Measurements from ENCODE around the gene RBBP8NL.
A peak's percentile ranks its signal among the peaks of the same experiment; 100 is the strongest.

RBBP8NL gene

DNA sequence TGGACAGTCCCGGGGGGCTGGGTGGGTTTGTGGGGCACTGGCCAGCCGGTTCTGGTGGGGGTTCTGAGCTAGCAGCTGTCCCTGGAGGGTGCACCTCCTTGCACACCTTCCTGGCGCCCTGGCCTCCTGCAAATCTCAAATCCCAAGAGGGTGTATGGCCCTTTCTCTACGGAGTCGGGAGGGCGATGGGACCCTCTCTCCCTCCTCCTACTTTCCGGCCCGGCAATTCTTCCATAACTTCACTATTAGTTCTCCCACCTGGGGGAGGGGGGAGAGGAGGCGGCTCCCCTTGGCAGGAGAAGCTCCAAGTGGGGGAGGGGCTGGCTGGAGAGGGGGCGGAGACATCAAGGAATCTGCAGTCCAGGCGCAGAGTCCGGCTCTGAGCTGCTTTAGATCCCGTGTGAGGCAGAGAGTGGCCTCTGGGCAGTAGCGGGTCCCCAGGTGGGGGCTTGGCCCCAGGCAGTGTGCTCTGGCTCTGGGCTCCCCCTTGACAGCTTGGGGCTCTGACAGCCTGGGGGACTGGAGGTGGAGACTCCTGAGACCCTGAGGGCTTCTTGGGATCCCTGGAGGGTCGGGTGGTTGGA, 58.9 kb downstream of the RBBP8NL start:
- peak in 1 of 10 donors; percentile 45 for DNase-seq
- intact Hi-C loops (cut with DNase I): loop anchor here (5.0 kb wide), 1 partner anchor 66 kb away; the partner anchor contains the start of gene ADRM1

GRCh38 chr20:62367633-62368391, 59.5 kb downstream of the RBBP8NL start:
- DNase-seq: peak in 2 of 10 donors; percentile 42 to 92
- intact Hi-C loops (cut with DNase I): loop anchor here (5.0 kb wide), 1 partner anchor 66 kb away; the partner anchor contains the start of gene ADRM1

DNA sequence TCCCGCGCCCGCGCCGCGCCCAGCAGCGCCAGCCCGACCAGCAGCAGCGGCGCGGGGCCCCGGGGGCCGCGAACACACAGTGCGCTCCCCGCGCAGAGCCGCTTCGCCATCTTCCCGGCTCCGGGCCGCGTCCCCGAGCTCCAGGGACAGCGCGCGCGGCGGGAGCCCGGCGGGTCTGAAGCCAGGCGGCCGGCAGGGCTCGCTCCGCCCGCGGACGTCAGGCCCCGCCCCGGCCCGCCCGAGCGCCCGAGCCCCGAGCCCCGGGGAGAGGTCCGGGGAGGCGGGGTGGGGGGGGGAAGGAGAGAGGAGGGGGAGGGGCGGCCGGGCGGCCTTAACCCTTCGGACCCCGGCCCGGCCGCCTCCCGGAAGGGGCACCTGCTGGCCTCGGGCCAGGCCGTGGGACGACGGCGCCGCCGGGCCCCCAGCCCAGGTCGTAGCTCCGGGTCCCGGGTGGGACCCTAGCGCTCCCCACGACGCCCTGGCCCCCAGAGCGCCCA, 60.2 kb downstream of the RBBP8NL start, which contains the start of gene LAMA5:
Gene LAMA5, minus strand, starts transcription at position 177 of the 497 bp plus-strand sequence. Its CDS starts 67 bp downstream, at position 110.
- intact Hi-C loops (cut with DNase I): loop anchor here (5.0 kb wide), 1 partner anchor 65 kb away; the partner anchor contains the start of gene ADRM1
- peak in 3 of 10 donors; percentile 46 to 87 (median 51) for DNase-seq

DNA sequence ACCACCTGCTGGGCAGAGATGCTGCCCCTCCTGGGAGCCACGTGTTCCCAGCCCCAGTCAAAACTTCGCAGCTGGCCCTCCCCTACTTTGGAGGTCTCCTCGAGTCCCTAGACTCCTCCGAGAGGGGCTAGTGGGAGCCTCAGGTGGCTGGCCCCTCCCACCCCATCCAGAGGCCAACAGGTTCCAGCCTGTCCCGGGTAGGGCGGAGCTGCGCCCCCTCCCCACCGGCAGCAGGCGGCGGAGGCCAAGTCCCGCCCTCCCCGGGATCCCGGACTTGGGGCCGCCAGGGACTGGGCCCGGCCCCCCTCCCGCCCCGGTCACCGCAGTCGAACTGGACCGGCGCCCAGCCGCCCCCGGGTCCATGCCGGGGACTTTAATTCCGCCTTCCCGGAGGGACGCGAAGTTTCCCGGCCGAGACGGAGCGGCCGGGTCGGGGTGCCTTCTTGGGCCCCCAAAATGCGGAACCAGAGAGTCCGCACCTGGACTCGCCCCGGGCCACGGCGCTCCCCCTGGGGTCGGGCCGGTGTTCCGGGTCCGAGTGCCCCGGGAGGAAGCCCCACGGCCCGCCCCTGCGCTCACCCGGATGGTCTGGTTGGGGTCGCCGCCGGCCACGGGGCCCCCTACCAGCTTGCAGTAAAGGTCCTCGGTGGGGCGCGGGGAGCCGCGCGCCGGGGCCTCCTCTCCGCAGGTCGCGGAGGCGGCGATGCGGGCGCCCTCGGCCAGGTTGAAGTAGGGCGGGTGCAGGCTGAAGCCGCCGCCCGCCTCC, 60.8 kb downstream of the RBBP8NL start:
- DNase-seq: peak in 2 of 10 donors; percentile 73 to 86
- intact Hi-C loops (cut with DNase I): loop anchor here (5.0 kb wide), 1 partner anchor 64 kb away; the partner anchor contains the start of gene ADRM1

- intact Hi-C loops (cut with DNase I): loop anchor here (5.0 kb wide), 1 partner anchor 64 kb away; the partner anchor contains the start of gene ADRM1
- peak in 2 of 10 donors; percentile 69 to 70 for DNase-seq
These were observed 61.4 kb downstream of the RBBP8NL start for GRCh38 chr20:62365814-62366369.

DNA sequence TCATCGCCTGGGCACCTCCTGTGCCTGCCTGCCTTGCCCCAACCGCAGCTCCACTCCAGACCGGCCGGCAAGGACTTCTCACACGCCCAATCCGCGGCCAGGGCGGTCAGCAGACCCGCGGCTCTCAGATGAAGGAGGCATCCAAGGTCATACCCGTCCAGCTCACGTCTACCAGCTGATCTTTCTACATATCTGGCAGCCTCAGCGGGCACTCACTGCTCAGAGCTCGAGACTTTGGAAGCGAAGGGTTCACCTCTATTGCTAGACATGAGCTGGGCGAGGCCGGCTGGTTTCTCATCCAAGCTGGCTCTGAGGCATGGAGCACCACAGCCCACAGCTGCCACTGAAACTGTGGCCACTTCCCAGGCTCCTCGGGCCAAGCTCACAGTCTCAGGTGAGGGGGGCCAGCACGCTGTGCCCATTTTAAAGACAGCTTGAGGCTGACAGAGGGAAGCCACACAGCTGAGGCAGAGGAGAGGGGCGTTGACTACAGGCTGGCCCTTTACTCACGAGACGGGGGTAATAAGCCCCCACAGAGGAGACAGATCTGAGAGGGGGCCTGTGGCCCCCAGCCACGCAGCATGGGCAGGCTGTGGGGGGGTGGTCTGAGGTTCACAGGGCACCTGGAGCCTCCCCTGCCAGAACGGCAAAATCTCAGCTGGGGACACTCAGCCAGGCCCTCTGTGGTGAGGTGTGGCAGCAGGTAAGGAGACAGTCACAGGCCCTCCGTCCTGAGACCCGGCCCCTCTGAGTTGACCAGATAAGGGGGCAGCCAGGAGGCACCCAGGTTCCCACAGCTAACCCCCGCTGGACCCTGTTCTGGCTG, 62.2 kb downstream of the RBBP8NL start:
- peak in 4 of 10 donors; percentile 8 to 85 (median 80) for DNase-seq
- intact Hi-C loops (cut with DNase I): loop anchor here (5.0 kb wide), 1 partner anchor 63 kb away; the partner anchor contains the start of gene ADRM1

DNA sequence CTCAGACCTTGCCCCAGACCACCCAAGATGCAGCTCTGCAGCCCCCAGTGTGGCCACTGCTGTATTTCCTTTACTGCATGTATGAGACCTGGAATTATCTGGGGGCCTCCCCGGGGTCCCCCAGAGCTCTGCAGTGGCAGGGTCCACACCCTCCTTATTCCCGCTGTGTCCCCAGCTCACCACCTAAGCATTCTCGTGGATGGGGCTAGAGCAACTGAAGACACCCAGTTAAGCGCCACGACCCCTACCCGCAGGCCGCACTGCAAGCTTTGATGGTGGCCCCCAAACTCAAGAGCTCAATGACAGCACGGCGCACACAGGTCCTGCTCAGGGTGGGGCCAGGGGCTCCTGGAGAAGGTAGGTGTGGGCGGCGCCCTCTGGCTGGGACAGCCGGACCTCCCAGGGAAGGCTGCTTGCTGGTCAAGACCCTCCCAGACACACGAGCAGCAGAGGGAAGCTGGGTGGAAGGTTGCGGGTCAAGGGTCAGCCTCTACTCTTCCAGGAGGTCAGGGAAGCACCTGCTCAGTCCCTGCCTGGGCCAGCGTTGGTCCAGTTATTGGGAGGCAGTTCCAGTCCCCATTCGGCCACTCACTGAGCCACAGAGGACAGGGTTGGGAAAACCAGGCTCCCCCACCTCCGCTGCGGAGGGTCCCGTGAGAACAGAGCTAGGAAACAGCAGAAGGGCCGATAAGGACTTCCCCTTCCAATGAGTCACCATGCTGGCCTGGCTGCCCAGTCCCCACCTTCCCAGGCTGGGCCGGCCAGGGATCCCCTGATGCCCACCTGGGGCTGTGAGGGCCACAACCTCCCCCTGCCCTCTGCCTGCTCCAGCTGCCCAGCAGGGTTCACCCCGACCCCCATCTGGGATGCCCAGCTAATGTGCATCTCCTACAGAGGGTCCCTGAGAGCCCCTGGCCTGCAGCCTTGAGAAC, 63.2 kb downstream of the RBBP8NL start:
- peak in 5 of 10 donors; percentile 5 to 80 (median 18) for DNase-seq
- intact Hi-C loops (cut with DNase I): no loop called here

DNA sequence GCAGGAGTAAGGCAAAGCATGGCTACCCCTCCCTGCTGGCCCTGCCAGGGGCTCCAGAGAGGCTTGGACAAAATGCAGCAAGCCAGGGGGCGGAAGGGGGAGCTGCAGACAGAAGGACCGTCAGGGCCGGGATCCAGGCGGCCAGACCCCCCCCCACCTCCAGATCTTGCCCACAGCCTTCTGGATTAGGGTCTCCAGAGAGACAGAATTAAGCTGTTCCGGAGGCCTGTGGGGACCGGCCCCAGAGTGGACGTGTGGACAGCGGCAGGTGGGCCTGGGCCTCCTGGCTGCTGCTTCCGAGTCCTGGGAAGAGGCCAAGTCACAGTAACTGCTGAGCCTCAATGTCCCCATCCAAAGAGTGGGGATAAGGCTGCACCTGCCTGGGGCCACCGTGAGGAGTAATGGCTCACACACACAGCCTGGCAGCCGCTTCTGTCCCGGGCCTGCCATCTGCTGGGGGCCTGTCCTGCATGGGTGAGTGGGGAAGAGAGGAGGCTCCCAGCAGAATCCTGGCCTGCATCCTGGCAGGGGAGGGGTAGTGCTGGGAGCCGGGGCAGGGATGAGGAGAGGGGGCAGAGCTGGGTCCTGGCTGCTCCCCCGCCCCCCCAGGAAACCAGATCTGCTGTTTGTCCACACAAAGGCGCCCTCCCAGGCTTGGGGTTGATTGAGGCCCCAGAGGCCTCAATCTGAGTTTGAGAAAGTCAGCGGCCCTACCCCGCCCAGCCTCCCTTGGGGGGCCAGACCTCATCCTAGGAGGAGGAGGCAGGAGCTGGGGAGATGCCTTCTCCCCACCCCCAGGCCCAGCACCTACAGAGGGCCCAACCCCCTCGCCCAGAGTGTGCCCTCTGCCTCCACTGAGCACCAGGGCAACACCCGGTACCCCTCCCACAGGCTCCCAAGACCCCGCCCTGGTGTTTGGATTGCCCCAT, 64.1 kb downstream of the RBBP8NL start:
- peak in 7 of 10 donors; percentile 5 to 82 (median 12) for DNase-seq
- intact Hi-C loops (cut with DNase I): no loop called here

DNA sequence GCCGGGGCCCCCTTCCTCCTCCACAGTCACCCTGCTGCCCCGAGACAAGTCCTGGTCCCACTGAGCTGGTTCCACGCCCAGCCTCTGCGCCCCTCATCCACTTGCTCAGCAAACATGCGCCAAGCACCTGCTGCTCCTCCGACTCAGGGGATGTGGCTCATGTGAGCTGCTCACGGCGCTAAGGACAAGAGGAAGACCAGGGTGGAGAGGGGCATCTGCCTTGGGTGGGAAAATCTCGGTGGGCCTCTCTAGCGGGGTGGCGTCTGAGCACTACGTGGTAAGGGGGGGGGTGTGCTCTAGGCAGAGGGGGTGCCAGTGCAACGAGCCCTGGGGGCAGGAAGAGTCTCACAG, 64.8 kb downstream of the RBBP8NL start:
- intact Hi-C loops (cut with DNase I): no loop called here
- DNase-seq: peak in 2 of 10 donors; percentile 9 to 29

GRCh38 chr20:62361799-62362589, 65.3 kb downstream of the RBBP8NL start:
- intact Hi-C loops (cut with DNase I): no loop called here

DNA sequence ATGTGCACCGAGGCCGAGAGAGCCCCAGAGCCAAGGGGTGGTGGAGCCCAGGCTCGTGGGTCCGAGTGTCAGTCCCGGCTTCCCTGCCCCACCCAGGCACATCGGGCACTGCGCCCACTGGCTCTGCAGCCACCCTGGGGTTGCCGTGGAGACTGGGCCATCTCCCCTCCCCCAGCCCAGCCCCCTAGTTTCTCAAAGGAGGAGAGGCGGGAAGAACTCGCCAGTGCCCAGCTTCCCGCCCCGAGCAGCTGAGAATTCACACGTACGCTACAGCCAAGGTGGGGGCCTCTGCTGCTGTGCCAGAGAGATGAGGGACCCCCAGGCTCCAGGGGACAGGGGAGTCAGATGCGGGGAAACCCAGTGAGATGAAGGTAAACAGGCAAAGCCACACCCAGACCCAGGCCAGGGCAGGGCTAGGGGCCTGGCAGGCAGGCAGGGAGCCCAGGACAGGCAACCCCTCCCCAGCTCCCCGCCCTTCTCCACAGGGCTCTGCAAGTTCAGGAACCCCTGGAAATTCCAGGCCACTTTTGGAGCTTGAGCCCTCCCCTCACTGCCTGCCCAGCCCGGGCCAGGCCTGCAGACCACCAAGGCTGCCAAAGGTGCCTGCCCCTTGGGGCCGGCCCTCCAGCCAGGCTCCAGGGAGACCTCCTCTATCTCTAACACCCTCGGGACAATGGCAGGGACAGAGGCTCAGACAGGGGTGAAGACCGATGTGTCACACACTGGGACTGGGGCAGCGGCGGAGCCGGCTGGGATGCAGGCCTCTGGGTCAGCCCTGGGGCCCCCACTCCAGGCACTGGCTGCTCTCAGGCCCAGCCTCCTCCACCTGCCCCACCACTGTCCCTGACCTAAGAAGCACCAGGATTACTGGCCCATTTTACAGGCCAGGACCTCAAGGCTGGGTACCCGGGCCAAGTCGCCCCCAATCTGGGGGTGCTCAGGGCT, 66.2 kb downstream of the RBBP8NL start:
- peak in 6 of 10 donors; percentile 7 to 83 (median 44) for DNase-seq
- intact Hi-C loops (cut with DNase I): no loop called here

More at GRCh38 chr20:62361799-62362589, 65.3 kb downstream of the RBBP8NL start:
- DNase-seq: peak in 5 of 10 donors; percentile 5 to 82 (median 8)
